ENCODE results near the gene IQSEC1.

IQSEC1 gene

DNA sequence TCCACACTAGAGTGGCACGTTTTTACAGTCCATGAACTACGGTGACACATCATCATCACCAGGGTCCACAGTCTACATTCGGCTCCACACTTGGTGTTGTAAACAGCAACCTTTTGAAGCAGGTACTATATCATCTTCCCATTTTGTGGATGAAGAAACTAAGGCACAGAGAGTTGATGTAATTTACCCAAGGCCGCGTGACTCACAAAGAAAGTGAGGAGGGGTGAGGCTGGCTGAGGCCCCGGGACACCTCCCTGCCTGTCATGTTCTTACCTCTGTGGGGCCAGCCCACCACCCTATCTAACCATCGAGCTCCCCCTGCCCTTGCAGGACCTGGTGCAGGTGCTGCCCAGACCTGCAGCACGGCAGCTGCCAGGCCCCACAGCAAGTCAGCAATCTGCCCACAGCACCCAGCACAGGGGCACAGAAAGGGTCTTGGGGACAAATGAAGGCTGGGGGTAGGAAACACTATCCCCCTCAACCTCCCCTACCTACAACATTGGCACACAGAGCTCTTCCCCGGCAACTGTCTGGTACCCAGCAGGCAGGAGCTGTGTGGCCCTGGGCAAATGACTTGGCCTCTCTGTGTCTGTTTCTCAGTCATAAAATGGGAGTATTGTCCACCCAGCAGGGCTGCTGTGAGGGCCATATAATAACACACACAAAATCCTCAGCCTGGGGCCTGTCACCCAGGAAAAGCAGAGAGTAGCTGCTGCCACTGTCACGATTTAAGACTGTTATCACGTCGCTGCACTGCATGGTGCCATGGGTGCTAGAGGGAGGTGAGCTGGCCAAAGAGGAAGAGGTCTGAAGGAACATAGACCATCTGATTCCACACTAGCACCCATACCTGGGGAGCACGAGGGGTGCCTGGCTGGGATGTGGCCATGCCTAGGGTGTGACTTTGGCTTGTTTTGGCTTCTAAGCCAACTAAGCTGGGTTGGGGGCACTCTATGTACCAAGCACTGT lies 115.1 kb downstream of the IQSEC1 start:
- TF ChIP-seq TAF1 (IDR thresholded peaks at IDR 0.05; ENCODE audit: borderline replicate concordance, insufficient read depth, low read length) (no peak), FOXP2 (optimal IDR thresholded peaks at IDR 0.05; ENCODE audit: borderline replicate concordance, extremely low read depth, extremely low read length, insufficient read depth) (no peak), POLR2AphosphoS5 (IDR thresholded peaks at IDR 0.05; ENCODE audit: low read depth, low read length) (no peak), REST (IDR thresholded peaks at IDR 0.05; ENCODE audit: insufficient read depth in 1 of 2, low read depth in 2 of 2, low read length in 2 of 2) (no peak), SIN3A (IDR thresholded peaks at IDR 0.05; ENCODE audit: borderline replicate concordance, insufficient read depth, low read length) (no peak)

DNA sequence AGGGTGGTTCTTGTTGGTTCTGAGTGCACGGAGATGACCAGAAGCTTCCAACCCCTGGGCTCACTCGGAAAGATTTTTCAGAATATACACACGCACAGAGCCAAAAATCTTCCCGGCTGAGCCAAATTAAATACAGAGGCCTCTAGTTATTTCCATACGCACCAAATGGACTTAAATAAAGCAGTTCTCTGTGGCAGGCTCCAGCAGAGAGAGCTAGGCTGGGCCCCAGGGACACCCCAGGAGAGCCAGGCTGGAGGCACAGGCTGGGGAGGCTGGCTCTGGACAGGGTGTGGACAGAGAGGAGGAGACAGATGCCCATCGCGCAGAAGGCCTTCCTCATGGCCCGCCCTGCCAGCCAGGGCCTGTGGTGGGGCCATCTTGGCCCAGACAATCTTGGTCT lies 115.9 kb downstream of the IQSEC1 start:
- no peak for TF ChIP-seq SIN3A (IDR thresholded peaks at IDR 0.05; ENCODE audit: borderline replicate concordance, insufficient read depth, low read length)
- TF ChIP-seq FOXP2 (optimal IDR thresholded peaks at IDR 0.05; ENCODE audit: borderline replicate concordance, extremely low read depth, extremely low read length, insufficient read depth) = no peak
- no peak for TF ChIP-seq POLR2AphosphoS5 (IDR thresholded peaks at IDR 0.05; ENCODE audit: low read depth, low read length)
- TF ChIP-seq TAF1 (IDR thresholded peaks at IDR 0.05; ENCODE audit: borderline replicate concordance, insufficient read depth, low read length) = no peak
- TF ChIP-seq REST (IDR thresholded peaks at IDR 0.05; ENCODE audit: insufficient read depth in 1 of 2, low read depth in 2 of 2, low read length in 2 of 2) = no peak

- no peak for TF ChIP-seq POLR2AphosphoS5 (IDR thresholded peaks at IDR 0.05; ENCODE audit: low read depth, low read length)
- no peak for TF ChIP-seq FOXP2 (optimal IDR thresholded peaks at IDR 0.05; ENCODE audit: borderline replicate concordance, extremely low read depth, extremely low read length, insufficient read depth)
- no peak for TF ChIP-seq TAF1 (IDR thresholded peaks at IDR 0.05; ENCODE audit: borderline replicate concordance, insufficient read depth, low read length)
- TF ChIP-seq SIN3A (IDR thresholded peaks at IDR 0.05; ENCODE audit: borderline replicate concordance, insufficient read depth, low read length) = no peak
- no peak for TF ChIP-seq REST (IDR thresholded peaks at IDR 0.05; ENCODE audit: insufficient read depth in 1 of 2, low read depth in 2 of 2, low read length in 2 of 2)
Measured at GRCh38 chr3:12956316-12956660, 116.9 kb downstream of the IQSEC1 start.

GRCh38 chr3:12955651-12956315 lies 117.4 kb downstream of the IQSEC1 start:
- TF ChIP-seq TAF1 (IDR thresholded peaks at IDR 0.05; ENCODE audit: borderline replicate concordance, insufficient read depth, low read length) (no peak), SIN3A (IDR thresholded peaks at IDR 0.05; ENCODE audit: borderline replicate concordance, insufficient read depth, low read length) (no peak), REST (IDR thresholded peaks at IDR 0.05; ENCODE audit: insufficient read depth in 1 of 2, low read depth in 2 of 2, low read length in 2 of 2) (no peak), POLR2AphosphoS5 (IDR thresholded peaks at IDR 0.05; ENCODE audit: low read depth, low read length) (no peak), FOXP2 (optimal IDR thresholded peaks at IDR 0.05; ENCODE audit: borderline replicate concordance, extremely low read depth, extremely low read length, insufficient read depth) (no peak)
